Raji (cell line): Measurements from ENCODE around the gene LAMA3.

Experiments used
- POLR2A ChIP-seq: IDR thresholded peaks from 2 replicates; pipeline ENCODE4 v1.6.1; 2011; ENCODE audit warnings: low read depth, low read length, control low read depth; ENCODE audit not compliant: insufficient read depth

LAMA3 gene

DNA sequence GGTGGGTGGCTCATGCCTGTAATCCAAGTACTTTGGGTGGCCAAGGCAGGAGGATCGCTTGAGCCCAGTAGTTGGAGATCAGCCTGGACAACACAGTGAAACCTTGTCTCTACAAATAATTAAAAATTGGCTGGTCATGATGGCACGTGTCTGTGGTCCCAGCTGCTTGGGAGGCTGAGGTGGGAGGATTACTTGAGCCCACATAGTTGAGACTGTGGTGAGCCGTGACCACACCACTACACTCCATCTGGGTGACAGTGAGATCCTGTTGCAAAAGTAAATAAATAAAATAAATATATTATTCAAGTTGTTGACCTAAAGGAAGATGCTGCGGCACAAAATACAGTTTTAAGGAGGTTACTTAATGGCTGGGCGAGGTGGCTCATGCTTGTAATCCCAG is 72.7 kb downstream of the LAMA3 start:
- no peak for TF ChIP-seq POLR2A

DNA sequence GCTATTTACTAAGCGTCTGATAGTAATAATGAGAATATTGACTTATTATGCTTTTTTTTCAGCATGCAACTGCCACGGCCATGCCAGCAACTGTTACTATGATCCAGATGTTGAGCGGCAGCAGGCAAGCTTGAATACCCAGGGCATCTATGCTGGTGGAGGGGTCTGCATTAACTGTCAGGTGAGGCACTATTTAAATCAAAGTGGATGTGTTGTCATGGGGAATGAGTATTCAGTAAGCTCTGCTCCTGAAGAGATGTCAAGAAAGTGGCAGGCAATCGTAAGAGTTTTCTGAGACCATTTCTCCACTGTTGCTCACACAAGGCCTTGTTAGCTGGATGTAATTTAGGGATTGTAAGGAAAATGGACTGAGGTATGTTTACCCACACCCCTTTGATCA is 74.1 kb downstream of the LAMA3 start:
- TF ChIP-seq POLR2A, result no peak

DNA sequence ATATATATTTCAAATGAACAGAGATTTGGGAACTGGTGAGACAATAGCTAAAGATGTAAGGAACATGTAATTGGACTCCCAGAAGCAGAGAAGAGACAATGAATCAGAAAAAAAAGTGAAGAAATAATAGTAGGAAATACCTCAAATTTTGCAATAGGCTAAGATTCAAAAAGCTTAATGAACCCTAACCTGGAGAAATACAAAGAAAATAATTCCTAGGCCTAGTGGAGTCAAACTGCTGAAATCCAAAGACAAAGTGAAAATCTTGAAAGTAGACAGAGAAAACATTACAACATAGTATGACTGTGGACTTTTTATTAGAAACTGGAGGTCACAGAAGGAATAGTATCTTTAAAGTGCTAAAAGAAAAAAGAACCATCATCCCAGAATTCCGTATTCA is 76.7 kb downstream of the LAMA3 start:
- no peak for TF ChIP-seq POLR2A

DNA sequence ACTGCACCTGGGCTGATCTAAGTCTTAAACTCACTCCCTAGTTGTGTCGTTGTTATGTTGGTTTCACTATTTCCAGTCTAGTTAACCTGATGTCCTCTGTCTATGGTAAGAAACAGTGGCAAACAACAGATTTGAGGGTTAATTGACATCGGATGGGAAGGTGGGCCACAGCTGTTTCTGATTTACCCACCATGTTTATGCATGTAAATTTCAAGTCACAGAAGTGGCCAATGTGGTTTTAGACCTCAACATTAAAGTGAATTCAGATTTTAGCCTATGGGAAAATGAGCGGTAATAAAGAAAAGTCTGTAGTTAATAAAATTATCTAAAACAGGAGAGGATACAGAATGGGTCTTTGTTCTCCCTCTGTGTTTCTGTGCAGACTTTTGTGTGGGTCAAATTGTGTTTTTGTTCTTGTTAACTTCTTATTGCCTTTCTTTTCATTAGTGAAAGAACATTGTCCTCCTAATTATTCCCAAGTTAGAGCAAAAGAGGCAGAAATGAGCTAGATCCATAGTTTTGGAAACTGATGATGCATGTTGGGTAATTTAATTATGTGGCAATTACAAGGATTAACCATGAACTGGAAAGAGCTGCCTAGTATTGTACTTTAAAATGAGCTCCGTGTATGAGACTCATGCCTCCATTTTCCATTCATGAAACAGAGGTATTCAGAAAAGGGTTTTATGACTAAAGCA is 83.2 kb downstream of the LAMA3 start:
- no peak for TF ChIP-seq POLR2A

DNA sequence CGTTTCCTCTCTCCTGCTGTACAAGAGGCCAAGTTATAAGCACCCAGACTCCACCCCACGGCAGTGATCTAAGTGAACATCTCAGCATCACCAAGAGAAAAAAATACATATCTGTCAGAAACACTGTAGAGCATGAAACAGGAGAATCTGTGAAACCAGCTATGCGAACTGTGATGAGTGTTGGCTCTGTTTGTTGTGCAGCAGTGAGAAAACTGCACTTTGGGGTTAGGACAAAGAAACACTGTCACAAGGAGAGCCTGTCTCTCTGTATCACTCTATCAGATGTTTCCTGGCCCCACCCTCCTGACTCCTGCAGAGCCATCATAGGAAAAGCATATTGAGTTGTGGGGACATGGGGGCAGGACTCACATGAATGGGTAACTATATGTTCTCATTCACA is 87.1 kb downstream of the LAMA3 start:
- TF ChIP-seq POLR2A, result no peak

DNA sequence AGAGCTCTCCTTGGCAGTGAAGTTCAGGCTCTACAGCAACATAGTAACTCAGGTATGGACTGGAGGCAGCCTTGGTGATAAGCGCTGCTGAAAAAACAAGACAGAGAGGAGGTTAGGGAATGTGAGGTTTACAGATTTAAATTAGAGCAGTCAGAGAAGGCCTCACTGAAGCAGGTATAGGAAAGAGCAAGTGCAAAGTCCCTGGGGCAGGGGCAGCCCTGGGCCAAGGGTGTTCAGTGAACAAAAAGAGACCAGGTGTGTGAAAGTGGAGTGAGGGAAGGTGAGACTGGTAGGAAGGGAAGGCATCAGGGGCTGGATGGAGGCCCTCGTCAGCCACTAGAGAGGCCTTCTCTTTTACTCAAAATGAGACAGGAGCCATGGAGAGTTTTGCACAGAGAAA is 89.6 kb downstream of the LAMA3 start:
- TF ChIP-seq POLR2A, result no peak

DNA sequence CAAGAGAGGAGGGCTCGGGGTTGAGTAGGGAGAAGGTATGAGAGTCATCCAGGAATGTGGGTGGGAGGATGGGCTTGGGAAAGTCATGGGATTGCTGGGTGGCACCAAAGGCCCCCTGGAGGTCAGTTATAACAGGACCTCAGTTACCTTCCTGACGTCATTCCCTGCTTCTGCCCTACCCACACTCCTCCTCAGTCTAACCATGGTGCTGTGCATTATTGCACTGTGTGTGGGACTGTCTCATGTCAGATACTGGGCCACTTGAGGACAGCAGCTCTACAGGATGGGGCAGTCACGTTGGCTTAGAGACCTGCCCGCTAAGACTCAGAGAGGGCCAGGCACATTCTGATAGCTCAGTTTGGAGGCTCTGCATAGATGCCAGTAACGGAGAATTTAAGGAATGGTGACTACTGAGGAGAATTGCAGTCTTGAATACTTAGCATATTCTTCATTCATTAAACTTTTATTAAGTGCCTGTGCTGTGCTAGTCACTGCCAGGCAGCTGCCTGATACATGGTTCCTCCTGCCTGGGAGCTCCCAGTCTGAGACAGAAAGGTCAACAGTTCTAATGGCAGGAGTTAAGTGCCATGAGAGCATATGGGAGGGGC is 90.5 kb downstream of the LAMA3 start:
- TF ChIP-seq POLR2A, result no peak

DNA sequence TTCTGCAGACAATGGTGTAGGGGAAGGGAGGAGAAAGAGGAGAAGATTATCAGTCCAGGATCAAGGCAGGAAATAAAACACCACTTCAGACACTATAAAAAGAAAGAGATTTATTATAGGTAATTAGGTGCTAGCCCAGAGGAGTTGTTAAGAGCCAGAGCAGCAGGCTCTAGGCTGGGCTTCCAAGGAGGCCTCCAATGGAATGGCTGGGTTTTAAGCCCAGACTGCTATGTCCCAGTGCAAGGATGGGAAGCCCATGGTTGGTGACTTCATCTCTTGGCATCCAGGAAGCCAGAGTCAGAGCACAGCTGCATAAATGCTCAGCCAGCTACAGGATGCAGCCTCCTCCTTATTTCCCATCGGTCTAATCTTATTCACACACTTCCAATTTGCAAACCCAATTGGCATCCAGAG is 95.6 kb downstream of the LAMA3 start:
- no peak for TF ChIP-seq POLR2A

DNA sequence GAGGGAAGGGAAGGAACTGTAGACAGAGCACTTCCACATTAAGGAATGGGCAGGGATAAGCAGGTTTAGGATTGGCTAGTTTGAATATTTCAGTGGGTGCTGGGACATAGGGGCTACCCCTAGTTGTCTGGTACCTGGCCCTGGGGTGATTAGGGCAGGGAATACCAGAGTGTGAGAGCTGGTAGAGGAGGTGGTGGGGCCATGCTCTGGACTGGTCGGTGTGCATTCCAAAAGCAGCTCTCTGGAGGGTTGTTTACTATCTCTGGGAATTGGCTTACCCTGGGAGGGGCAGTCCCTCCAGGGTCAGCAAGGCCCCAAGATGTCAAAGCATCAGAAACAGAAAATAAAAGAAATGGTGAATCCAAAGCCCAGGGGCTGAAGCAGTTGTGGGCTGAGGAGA is 103.8 kb downstream of the LAMA3 start:
- no peak for TF ChIP-seq POLR2A

DNA sequence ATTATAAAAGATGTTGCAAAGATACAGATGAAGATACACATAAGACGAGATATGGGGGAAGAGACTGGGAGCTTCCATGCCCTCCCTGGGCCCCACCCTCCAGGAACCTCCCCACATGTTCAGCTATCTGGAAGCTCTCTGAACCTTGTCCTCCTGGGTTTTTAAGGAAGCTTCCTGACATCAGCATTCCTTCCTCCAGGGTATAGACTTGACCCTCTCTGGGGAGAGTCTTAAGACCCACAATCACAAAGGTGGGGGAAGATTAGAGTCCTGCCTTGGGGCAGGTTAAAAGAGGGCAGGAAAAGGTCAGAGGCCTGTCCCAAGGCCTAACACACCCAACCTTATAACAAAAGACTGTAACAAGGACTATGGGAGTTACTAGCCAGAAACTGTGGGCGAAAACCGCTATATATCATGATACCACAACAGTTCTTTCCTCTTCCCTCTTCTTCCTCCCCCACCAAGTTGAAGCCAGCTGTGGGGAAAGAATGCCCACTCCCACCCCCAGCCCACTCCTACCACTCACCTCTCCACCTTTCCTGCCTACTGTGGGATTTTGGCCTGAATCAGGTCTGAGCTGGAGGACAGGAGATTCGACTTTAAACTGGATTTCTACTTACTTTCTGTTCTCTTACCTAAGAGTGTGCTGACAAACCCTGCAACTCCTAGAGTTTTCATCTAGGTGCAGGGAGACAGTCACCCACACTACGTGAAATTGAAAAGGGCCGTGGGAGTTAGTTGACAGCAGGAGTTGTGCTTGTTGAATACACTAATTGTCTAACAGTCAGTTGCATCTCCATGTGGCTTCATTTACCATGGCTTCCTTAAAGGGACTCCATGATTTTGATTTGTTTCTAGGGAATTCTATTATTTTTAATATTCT is 105.0 kb downstream of the LAMA3 start:
- TF ChIP-seq POLR2A, result no peak

DNA sequence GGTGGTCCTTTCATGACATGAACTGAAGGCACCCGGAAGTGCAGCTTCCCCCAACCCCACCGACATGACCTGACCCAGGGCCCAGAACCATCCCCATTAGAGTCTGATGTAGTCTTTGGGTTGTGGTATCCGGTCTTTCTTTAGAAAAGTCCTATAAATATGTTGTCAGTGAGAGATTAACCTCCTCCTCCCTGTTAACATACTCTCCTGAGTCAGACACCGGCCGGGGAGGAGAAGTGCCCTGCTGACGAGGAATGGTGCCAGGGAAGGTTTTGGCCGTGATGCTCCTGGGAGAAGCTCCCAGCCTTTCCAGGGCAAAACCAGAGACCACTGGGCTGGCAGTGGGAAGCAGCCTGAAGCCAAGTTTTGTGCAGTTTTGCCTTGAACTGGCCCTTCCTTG is 109.0 kb downstream of the LAMA3 start:
- TF ChIP-seq POLR2A, result no peak

DNA sequence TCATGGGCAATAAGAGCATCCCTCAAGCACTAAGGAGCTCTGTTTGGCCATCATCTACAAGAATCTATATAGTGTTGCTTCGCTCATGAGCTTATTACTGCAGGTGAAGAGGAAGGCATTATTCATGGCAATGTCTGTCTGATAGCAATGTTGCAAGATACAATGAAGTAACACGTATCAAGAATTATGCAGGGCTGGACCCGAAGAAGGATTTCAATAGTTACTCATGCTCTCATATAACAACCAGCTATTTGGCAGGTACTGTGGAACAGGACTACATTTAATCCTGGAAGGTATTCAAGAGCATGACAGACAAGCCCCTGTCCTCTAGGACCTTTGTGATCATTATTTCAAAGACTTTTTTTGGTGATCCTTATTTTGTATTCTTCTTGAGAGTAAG is 109.6 kb downstream of the LAMA3 start:
- no peak for TF ChIP-seq POLR2A

DNA sequence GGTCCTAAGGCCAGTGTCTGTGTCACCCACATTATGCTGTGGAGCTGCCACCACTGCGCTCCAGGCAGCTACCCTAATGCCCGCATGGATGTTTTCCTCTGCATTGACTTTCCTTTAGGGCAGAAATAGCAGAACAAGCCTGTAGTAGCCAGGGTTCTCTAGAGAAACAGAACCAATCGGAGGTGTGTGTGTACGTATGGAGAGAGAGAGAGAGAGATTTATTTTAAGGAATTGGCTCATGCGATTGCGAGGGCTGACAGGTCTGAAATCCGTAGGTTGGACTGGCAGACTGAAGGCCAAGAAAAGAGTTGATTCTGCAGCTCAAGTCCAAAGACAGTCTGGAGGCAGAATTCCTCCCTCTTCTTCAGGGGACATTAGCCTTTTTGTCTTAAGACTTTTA is 110.3 kb downstream of the LAMA3 start:
- no peak for TF ChIP-seq POLR2A

DNA sequence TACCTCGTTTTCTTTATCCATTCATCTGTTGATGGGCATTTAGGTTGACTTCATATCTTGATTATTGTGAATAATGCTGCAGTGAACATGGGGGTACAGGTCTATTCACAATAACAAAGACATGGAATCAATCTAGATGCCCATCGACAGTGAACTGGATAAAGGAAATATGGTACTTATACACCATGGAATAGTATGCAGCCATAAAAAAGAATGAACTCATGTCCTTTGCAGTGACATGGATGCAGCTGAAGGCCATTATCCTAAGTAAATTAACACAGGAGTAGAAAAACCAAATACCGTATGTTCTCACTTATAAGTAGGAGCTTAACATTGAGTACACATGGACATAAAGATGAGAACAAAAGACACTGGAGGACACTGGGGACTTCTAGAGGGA is 111.6 kb downstream of the LAMA3 start:
- no peak for TF ChIP-seq POLR2A

DNA sequence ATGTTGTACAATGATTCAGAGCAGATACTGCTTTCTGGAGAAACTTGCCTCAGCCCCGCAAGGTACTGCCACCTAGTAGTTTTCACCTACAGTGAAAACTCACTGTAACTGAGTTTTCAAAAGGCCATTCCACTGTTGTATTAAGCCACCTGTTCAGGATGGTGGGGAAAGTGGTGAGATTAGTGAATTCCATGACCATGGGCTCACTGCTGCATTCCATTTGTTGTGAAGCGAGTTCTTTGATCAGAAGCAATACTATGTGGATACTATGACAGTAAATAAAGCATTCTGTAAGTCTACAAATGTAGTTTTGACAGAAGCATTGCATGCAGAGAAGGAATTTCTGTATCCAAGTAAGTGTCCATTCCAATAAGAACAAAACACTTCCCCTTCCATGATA is 113.6 kb downstream of the LAMA3 start:
- TF ChIP-seq POLR2A, result no peak

DNA sequence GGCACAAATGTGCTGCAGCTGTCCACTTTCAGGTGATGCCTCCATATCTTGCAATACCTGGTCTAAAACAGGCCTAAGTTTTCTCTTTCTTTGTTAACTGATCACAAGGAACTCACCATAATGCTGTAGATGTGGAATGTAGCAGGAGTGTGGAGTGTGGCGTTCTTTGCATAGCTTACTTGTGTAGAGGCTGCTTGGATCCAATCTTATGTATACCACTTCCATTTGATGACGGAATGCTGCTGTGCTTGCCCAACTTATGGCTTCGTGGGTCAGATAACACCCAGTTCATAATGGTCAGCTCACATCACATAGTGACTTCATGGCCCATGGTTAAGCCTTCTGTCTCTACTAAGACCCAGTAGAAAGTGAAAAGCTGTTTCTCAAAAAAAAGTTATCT is 114.5 kb downstream of the LAMA3 start:
- TF ChIP-seq POLR2A, result no peak
